Mucosa of descending colon (tissue), 3 donors: ENCODE data around the gene PHYKPL. TPM values are rescaled to one million over a fixed set of nuclear protein-coding genes. Genes with fewer than 3 reads are reported as not detected.

ENCODE experiments used
- ATAC-seq: fragments of 200-7000 bp; cut with Tn5 transposase; one replicate; pipeline ENCODE4 v1.9.1; 2020; ENCODE audit warnings: mild to moderate bottlenecking, moderate library complexity
- DNase-seq, 3 donors: peaks; one replicate each; pipeline ENCODE4 v3.0.0-alpha.2; 2020
- H3K36me3 ChIP-seq: fragments of 200-600 bp; one replicate; pipeline ENCODE4 v1.8.0; 2021; ENCODE audit warnings: low read depth, mild to moderate bottlenecking
- H3K4me1 ChIP-seq: fragments of 200-600 bp; one replicate; pipeline ENCODE4 v1.8.0; 2021; ENCODE audit warnings: low read depth, mild to moderate bottlenecking
- H3K4me3 ChIP-seq: fragments of 200-600 bp; one replicate; pipeline ENCODE4 v1.8.0; 2021; ENCODE audit warnings: mild to moderate bottlenecking
- H3K9me3 ChIP-seq: fragments of 200-600 bp; one replicate; pipeline ENCODE4 v1.8.0; 2021; ENCODE audit warnings: mild to moderate bottlenecking
- intact Hi-C, 2 donors: fragments of 100-400 bp; cut with DNase I in 1 of 2; cut with micrococcal nuclease in 1 of 2; formaldehyde crosslinking; loops; one replicate each; pipeline versions ENCODE4 v1.11.0 to v1.11.1; 2022; cut with DNase I, micrococcal nuclease
- total RNA-seq, 3 donors: library from RNA; stranded (reverse); fragmentation: NEBNext Ultra II Directional in 2 of 3; extraction: Animal tissue kit (Norgen Biotek cat#: 25700) in 2 of 3; gene quantifications; one replicate each; pipeline versions ENCODE4 v1.2.1 to v1.2.4, GENCODE V29; 2021 to 2023
- TF ChIP-seq, protein P1 (sequence below): fragments of 200-600 bp; IDR thresholded peaks from one replicate; pipeline ENCODE4 v1.8.0; 2022; ENCODE audit warnings: antibody characterized with exemption, mild to moderate bottlenecking
- donor health status: DM: no; HTN: no; CAD: no; lungs with moderate emphysema.
- donor health status: DM: no; HTN: no; CAD: no.
- donor health status: DM: no; HTN: yes; CAD: no.

The PHYKPL gene
- total RNA-seq, 3 donors from 2014 or later: 179 to 331 (median 194) TPM

DNA sequence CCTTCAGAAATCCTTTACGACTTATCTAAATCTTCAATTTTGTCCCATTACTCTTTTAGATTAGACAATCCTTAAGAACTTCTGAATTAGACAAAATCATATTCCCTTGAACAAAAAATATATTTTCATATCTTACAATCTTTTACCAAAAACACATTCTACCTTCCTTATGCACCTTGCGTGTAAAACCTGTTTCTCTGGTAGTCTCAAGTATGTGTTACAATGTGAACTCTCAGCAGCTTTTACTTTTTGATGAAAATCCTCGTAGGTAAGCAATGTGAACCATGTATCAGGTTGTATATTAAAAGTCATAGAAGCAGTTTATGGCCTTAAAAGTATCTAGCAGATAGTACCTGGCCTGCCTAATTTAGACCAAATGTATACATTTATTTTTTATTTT is 58.1 kb downstream of the PHYKPL start:
- DNase-seq (no peak), ATAC-seq (no peak)
- TF ChIP-seq, protein P1, sequence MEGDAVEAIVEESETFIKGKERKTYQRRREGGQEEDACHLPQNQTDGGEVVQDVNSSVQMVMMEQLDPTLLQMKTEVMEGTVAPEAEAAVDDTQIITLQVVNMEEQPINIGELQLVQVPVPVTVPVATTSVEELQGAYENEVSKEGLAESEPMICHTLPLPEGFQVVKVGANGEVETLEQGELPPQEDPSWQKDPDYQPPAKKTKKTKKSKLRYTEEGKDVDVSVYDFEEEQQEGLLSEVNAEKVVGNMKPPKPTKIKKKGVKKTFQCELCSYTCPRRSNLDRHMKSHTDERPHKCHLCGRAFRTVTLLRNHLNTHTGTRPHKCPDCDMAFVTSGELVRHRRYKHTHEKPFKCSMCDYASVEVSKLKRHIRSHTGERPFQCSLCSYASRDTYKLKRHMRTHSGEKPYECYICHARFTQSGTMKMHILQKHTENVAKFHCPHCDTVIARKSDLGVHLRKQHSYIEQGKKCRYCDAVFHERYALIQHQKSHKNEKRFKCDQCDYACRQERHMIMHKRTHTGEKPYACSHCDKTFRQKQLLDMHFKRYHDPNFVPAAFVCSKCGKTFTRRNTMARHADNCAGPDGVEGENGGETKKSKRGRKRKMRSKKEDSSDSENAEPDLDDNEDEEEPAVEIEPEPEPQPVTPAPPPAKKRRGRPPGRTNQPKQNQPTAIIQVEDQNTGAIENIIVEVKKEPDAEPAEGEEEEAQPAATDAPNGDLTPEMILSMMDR: no peak
- H3K36me3 ChIP-seq: no peaks in the 10 kb centered on the region
- H3K4me3 ChIP-seq: no peak overlapping the region
- intact Hi-C loops: no loop called here
- H3K9me3 ChIP-seq: no peaks in the 10 kb centered on the region
- no peaks in the 10 kb centered on the region for H3K4me1 ChIP-seq

DNA sequence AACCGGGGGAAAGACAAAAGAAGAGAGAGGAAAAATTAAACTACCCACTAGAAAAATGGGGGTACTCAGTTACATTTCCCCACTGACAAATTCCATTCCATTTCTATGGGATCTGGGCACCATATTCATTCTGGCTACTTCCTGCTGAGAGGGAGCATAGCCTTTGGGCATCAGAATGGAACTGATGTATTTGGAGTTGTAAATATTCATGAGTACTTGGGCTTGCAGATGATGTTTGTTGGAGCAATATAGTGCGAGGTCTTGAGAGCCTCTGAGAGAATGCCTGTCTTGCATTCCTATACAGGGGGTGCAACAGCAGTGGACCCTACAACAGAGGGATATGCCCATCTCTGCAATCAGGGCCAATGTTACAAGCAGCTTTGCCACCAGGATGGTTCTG is 62.1 kb downstream of the PHYKPL start:
- TF ChIP-seq, protein P1: no peak
- intact Hi-C loops: no loop called here
- ATAC-seq: no peak

DNA sequence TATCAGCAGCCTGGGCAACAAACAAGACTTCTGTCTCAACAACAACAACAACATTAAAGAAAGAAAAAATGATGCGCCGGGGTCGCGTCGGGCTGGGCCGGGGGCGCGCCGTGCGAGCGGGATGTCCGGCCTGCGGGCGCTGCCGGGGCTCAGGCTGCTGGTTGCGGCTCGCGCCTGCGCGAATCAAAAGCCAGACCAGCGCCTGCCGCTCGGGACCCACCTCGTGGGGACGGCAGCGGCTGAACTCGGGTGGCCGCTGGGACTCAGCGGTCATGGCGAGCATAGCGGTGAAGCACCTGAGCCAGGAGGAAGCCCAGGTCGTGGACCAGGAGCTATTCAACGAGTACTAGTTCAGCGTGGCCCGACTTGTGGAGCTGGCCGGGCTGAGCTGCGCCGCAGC is 67.0 kb downstream of the PHYKPL start:
- H3K4me1 ChIP-seq: peaks cover 8% of the 10 kb centered on the region
- DNase-seq: no peak
- H3K4me3 ChIP-seq: no peak overlapping the region
- intact Hi-C loops: loop anchor here (5.0 to 10.0 kb wide), 2 partner anchors 91 to 93 kb away; no protein-coding TSS in a partner anchor
- no peaks in the 10 kb centered on the region for H3K36me3 ChIP-seq
- H3K9me3 ChIP-seq: no peaks in the 10 kb centered on the region
- TF ChIP-seq, protein P1: no peak
- ATAC-seq: no peak

More for the DNA sequence above, 62.1 kb downstream of the PHYKPL start:
- no peak for DNase-seq
- H3K4me3 ChIP-seq: no peak overlapping the region
- no peaks in the 10 kb centered on the region for H3K9me3 ChIP-seq
- H3K4me1 ChIP-seq: no peaks in the 10 kb centered on the region
- H3K36me3 ChIP-seq: no peaks in the 10 kb centered on the region

DNA sequence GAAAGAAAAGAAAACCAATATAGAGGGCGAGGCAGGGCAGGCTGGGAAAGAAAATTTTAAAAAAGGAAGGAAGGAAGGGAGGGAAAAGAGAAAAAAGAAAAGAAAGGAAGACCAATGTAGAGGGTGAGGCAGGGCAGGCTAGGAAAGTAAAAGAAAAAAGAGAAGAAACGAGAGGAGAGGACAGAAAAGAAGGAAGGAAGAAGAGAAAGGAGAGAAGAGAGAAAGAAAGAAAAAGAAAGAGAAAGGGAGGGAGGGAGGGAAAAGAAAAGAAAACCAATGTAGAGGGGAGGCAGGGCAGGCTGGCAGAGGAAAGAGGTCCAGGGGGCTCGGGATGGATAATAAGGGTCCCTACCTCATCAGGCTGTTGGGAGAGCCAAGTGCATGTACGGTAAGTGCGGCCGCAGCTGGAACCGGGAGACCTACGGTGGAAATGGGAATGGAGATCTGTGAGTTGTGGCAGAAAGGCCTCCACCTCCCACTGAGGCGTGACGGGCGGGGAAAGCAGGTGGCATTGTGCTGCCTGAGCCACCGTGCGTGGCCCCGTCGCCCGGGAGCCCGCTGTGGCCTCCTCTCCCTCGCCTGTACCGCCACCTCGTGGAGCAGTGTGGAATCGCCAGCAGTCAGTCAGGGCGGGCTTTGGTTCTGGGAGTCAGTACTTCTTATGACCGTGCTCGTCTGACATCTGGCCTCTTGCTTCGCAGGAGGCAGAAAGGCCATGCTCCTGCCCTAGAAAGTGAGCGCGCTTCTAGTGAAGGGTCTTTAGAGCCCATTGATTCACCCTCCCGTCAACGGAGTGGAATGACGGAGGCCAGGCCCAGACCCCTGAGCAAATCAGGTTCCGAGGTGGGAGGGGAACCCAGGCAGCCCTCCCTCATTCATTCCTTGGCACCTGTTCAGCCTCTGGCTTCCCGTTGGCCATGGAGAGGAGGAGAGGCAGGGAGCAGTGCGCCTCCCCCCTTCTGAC is 68.5 kb downstream of the PHYKPL start:
- Histone ChIP-seq H3K4me3 (no peak overlapping the region), H3K4me1 (peaks cover 8% of the 10 kb centered on the region), H3K9me3 (no peaks in the 10 kb centered on the region), H3K36me3 (no peaks in the 10 kb centered on the region)
- ATAC-seq (peak; percentile 100), DNase-seq (peak; percentile 85 to 94 (median 87))
- intact Hi-C loops: loop anchor here in 1 of 2 donors (10.0 kb wide), 1 partner anchor 89 kb away; no protein-coding TSS in a partner anchor
- TF ChIP-seq, protein P1: peak; percentile 100

DNA sequence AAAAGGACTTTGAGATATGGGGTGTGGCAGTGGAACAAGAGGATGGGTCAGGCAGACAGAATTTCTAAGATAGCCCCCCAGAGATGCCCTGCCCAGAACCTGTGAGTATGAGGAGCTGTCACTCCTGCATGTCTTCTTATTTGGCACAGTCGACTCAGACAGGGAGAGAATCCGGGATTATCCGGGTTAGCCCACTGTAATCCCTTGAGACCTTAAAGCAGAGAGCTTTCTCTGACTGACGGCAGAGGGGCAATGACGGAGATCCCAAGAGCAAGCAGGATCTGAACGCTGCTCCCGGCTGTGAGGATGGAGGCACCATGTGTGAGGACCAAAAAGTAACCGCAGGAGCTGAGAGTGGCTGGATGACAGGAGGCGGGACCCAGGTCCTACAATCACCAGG is 70.1 kb downstream of the PHYKPL start:
- no peak for DNase-seq
- no peaks in the 10 kb centered on the region for H3K36me3 ChIP-seq
- peaks cover 8% of the 10 kb centered on the region for H3K4me1 ChIP-seq
- TF ChIP-seq, protein P1: no peak
- no peak overlapping the region for H3K4me3 ChIP-seq
- H3K9me3 ChIP-seq: no peaks in the 10 kb centered on the region
- no peak for ATAC-seq
- intact Hi-C loops: loop anchor here in 1 of 2 donors (10.0 kb wide), 1 partner anchor 88 kb away; no protein-coding TSS in a partner anchor
